HL-60 (cell line): ENCODE data around the gene EIF4A3.

Experiments
- GABPA ChIP-seq: IDR thresholded peaks from 2 replicates; pipeline ENCODE4 v1.6.1; 2012; ENCODE audit warnings: low read depth
- POLR2AphosphoS5 ChIP-seq: IDR thresholded peaks from 2 replicates; pipeline ENCODE4 v1.6.1; 2012; ENCODE audit warnings: low read depth
- REST ChIP-seq: IDR thresholded peaks from 2 replicates; pipeline ENCODE4 v1.6.1; 2012; ENCODE audit warnings: low read depth; ENCODE audit not compliant: insufficient replicate concordance
- SPI1 ChIP-seq: IDR thresholded peaks from 2 replicates; pipeline ENCODE4 v1.6.1; 2012; ENCODE audit warnings: low read depth, mild to moderate bottlenecking, borderline replicate concordance
- TF ChIP-seq, protein P1 (sequence below): IDR thresholded peaks from one replicate; pipeline ENCODE4 v1.5.1; 2011; ENCODE audit warnings: low read length, control low read depth, inconsistent platforms; ENCODE audit not compliant: insufficient read depth

GRCh38 chr17:80103449-80104085 lies 43.4 kb downstream of the EIF4A3 start:
- TF ChIP-seq, protein P1, sequence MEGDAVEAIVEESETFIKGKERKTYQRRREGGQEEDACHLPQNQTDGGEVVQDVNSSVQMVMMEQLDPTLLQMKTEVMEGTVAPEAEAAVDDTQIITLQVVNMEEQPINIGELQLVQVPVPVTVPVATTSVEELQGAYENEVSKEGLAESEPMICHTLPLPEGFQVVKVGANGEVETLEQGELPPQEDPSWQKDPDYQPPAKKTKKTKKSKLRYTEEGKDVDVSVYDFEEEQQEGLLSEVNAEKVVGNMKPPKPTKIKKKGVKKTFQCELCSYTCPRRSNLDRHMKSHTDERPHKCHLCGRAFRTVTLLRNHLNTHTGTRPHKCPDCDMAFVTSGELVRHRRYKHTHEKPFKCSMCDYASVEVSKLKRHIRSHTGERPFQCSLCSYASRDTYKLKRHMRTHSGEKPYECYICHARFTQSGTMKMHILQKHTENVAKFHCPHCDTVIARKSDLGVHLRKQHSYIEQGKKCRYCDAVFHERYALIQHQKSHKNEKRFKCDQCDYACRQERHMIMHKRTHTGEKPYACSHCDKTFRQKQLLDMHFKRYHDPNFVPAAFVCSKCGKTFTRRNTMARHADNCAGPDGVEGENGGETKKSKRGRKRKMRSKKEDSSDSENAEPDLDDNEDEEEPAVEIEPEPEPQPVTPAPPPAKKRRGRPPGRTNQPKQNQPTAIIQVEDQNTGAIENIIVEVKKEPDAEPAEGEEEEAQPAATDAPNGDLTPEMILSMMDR = no peak
- TF ChIP-seq REST = no peak
- no peak for TF ChIP-seq GABPA
- TF ChIP-seq POLR2AphosphoS5 = no peak
- TF ChIP-seq SPI1 = no peak
